Bronchial epithelial cell (primary cell): ENCODE results near the gene USH2A. TPM values are rescaled to one million over a fixed set of nuclear protein-coding genes. Genes with fewer than 3 reads are reported as not detected.

Experiments used
- DNase-seq: peaks from one replicate; pipeline ENCODE4 v3.0.0-alpha.2; 2010; ENCODE audit warnings: low read depth
- FAIRE-seq: peaks from 2 replicates; lab custom pipeline; 2011; peaks lifted over from hg19 to GRCh38; lab: Jason Lieb, UNC
- H3K27me3 ChIP-seq: 2 replicates; pipeline ENCODE4 v1.5.1; 2011; ENCODE audit warnings: low read length; ENCODE audit not compliant: control insufficient read depth, insufficient read depth
- H3K36me3 ChIP-seq: 2 replicates; pipeline ENCODE4 v1.5.1; 2011; ENCODE audit warnings: low read length; ENCODE audit not compliant: control insufficient read depth, insufficient read depth
- H3K4me3 ChIP-seq: 2 replicates; pipeline ENCODE4 v1.5.1; 2011; ENCODE audit warnings: mild to moderate bottlenecking, low read depth, low read length, control low read depth
- total RNA-seq: library from RNA; depleted of rRNA; stranded (reverse); fragments of >200 nt; gene quantifications from 2 replicates; pipeline ENCODE4 v1.2.1, GENCODE V29; 2014
- TF ChIP-seq, protein P1 (sequence below): IDR thresholded peaks from 2 replicates; pipeline ENCODE4 v1.5.1; 2011; ENCODE audit warnings: mild to moderate bottlenecking, moderate library complexity, low read length, control low read depth, inconsistent platforms; ENCODE audit not compliant: insufficient read depth, severe bottlenecking

The USH2A gene
- total RNA-seq, 1 donor from 2014 or later = not detected

DNA sequence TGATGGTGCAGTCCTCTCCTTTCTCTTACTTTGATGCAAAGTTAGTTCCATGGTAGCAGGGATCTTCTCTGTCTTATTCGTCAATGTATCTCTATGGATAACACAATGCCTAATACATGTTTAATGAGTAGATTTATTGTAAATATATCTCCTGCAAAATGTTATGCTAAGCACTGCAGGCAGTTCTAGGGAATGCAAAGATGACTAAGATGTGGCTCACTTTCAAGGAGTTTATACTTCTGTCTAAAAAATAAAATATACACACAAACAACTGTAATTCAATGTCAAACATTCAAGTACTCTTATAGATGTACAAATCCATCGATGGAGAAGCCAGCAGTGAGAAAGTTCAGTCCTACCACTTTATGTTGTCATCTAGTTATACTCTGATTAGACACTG, 661.8 kb downstream of the USH2A start:
- Histone ChIP-seq H3K36me3 (no peaks in the 10 kb centered on the region), H3K27me3 (no peaks in the 10 kb centered on the region), H3K4me3 (no peak overlapping the region)
- DNase-seq = no peak
- TF ChIP-seq, protein P1, sequence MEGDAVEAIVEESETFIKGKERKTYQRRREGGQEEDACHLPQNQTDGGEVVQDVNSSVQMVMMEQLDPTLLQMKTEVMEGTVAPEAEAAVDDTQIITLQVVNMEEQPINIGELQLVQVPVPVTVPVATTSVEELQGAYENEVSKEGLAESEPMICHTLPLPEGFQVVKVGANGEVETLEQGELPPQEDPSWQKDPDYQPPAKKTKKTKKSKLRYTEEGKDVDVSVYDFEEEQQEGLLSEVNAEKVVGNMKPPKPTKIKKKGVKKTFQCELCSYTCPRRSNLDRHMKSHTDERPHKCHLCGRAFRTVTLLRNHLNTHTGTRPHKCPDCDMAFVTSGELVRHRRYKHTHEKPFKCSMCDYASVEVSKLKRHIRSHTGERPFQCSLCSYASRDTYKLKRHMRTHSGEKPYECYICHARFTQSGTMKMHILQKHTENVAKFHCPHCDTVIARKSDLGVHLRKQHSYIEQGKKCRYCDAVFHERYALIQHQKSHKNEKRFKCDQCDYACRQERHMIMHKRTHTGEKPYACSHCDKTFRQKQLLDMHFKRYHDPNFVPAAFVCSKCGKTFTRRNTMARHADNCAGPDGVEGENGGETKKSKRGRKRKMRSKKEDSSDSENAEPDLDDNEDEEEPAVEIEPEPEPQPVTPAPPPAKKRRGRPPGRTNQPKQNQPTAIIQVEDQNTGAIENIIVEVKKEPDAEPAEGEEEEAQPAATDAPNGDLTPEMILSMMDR = no peak
- FAIRE-seq = no peak

DNA sequence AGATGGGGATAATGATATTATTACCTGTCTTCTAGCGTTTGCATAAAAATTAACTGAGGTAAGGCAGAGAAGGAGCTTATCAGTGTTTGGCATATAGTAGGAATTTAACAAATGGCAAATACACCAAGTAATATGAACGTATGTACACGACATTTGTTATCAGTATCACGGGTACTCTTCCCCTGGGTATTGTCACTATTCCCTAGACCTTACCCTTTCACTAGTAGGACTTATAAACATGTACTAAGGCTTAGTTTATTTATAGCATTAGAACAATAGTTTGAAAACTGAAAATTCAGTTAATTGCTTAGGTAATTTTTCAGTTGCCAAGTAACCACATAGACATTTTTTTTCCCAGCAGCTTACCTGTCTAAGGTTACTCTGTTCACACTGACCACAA, 669.1 kb downstream of the USH2A start:
- no peak for DNase-seq
- TF ChIP-seq, protein P1 = no peak
- no peaks in the 10 kb centered on the region for H3K36me3 ChIP-seq
- no peaks in the 10 kb centered on the region for H3K27me3 ChIP-seq
- H3K4me3 ChIP-seq = no peak overlapping the region
- no peak for FAIRE-seq

DNA sequence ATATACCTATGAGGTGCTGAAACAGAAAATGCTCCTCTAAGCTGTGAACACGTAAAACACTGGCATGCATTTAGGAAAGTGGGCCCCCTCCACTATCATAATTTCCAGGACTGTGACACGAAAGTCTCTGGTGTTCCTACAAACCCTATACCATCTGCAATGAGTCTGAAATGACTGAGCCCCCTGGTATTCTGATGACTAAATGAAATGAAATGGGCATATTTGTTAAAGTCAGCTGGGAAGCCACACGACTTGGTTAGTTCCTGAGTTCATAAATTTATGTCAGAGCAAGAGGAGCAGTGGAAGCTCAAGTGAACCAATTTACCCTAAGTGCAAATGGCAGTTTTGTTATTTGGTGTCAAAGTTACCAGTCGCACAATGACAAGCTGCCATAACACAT, 673.8 kb downstream of the USH2A start:
- DNase-seq (peak; percentile 20), FAIRE-seq (no peak)
- no peaks in the 10 kb centered on the region for H3K36me3 ChIP-seq
- H3K4me3 ChIP-seq = no peak overlapping the region
- TF ChIP-seq, protein P1 = no peak
- H3K27me3 ChIP-seq = no peaks in the 10 kb centered on the region

DNA sequence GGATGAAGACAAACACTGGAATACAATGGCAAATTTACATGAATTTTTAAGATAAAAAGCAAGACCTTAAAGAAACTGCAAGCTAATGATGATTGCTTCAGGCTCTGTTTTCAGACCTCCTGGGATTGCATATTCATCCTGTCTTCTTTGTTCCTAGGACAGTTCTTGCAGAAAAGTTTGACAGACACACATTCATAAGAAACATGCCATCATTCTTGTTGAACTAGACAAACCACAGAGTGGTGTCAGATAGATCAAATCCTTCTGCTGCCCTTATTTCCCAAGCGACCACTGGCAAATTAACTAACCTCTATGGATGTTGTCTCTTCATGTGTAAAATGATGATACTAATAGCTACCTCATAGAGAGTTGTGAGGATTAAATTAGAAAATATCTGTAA, 674.8 kb downstream of the USH2A start:
- H3K27me3 ChIP-seq = no peaks in the 10 kb centered on the region
- TF ChIP-seq, protein P1 = no peak
- FAIRE-seq = no peak

DNA sequence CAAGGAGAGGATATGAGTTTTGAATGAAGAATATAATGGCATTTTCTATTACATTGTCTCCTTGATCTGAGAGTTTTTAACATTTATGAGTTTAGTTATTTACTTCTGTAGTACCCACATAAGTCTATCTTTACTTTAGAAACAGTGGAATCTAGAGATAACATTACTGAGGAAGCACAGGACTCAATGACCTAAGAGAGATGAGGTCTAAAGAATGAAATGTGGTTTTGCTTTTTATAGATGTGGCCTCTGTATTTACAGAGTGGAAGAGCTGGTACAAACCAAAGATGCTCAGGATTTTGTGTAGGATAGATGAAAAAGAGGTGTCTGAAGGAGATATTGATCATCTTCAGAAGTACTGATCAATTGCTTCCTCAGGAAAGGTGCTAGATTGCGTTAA, 678.8 kb downstream of the USH2A start:
- H3K36me3 ChIP-seq = no peaks in the 10 kb centered on the region
- no peak for FAIRE-seq
- TF ChIP-seq, protein P1 = no peak
- no peak overlapping the region for H3K4me3 ChIP-seq
- DNase-seq = no peak
- H3K27me3 ChIP-seq = no peaks in the 10 kb centered on the region

More for the DNA sequence above, 674.8 kb downstream of the USH2A start:
- Histone ChIP-seq H3K4me3 (no peak overlapping the region), H3K36me3 (no peaks in the 10 kb centered on the region)
- DNase-seq = no peak

DNA sequence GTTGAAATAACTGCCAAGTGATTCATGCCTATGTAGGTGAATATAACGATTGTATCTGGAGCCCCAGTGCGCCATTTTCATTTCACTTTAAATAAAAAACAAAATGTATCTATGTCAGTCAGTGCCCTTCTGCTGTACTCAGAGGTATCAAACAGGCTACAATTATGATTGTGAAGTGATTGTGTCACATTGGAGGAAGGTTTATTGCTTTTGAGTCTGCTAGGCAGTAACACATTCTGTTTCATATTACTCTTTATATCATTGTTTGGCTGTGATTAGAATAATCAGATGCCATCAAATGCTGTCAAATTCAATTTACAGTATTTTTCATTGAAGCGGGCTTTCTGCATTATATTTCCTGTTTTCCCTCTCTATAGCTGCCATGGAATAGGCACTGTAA, 684.2 kb downstream of the USH2A start:
- Histone ChIP-seq H3K27me3 (no peaks in the 10 kb centered on the region), H3K4me3 (no peak overlapping the region), H3K36me3 (no peaks in the 10 kb centered on the region)
- FAIRE-seq (no peak), DNase-seq (no peak)
- TF ChIP-seq, protein P1 = no peak
